NCI-H2171 treated with DMSO at 0.1 percent for 48 hours (cell line): ENCODE data around the gene SUSD2.
"Not testable (repeated sequence)": the region's sequence is repeated elsewhere in the genome, so short reads cannot be mapped to it uniquely, and the experiment has no call there.

Experiments used
- DNase-seq: peaks from one replicate; lab custom pipeline; 2025; lab: John Stamatoyannopoulos, UW

The SUSD2 gene

GRCh38 chr22:24181088-24181995 lies at the start of gene SUSD2:
TSS of gene SUSD2 (plus strand) at chr22:24181487. CDS start at chr22:24181520, 33 bp downstream.
- peak; percentile 44 for DNase-seq

GRCh38 chr22:24133187-24133965 lies 47.9 kb upstream of the SUSD2 start:
- DNase-seq, result no peak

- no peak for DNase-seq
Observed at GRCh38 chr22:24134090-24134846, 47.0 kb upstream of the SUSD2 start.

- not testable (repeated sequence) for DNase-seq
Observed at GRCh38 chr22:24136533-24136932, 44.8 kb upstream of the SUSD2 start.

GRCh38 chr22:24137595-24137994 lies 43.7 kb upstream of the SUSD2 start:
- DNase-seq, result no peak

GRCh38 chr22:24138649-24139420 lies 42.5 kb upstream of the SUSD2 start:
- DNase-seq, result no peak

- DNase-seq, result no peak
Observed at GRCh38 chr22:24140357-24140756, 40.9 kb upstream of the SUSD2 start.

GRCh38 chr22:24141586-24141985 lies 39.7 kb upstream of the SUSD2 start:
- DNase-seq, result no peak

- no peak for DNase-seq
Observed at GRCh38 chr22:24142241-24142640, 39.0 kb upstream of the SUSD2 start.

- DNase-seq, result no peak
Observed at GRCh38 chr22:24142831-24143230, 38.5 kb upstream of the SUSD2 start.

- DNase-seq, result no peak
Observed at GRCh38 chr22:24144056-24144777, 37.1 kb upstream of the SUSD2 start.

- DNase-seq, result no peak
Observed at GRCh38 chr22:24144778-24145085, 36.6 kb upstream of the SUSD2 start.

- no peak for DNase-seq
Observed at GRCh38 chr22:24145446-24146193, 35.7 kb upstream of the SUSD2 start.

- DNase-seq, result peak; percentile 48
Observed at GRCh38 chr22:24146194-24146616, 35.1 kb upstream of the SUSD2 start.

GRCh38 chr22:24146791-24147353 lies 34.4 kb upstream of the SUSD2 start:
- DNase-seq, result peak; percentile 69

GRCh38 chr22:24147666-24148065 lies 33.6 kb upstream of the SUSD2 start:
- DNase-seq, result no peak

GRCh38 chr22:24148266-24149197 lies 32.8 kb upstream of the SUSD2 start:
- DNase-seq, result no peak

- no peak for DNase-seq
Observed at GRCh38 chr22:24149198-24149590, 32.1 kb upstream of the SUSD2 start.

- DNase-seq, result no peak
Observed at GRCh38 chr22:24153353-24153752, 27.9 kb upstream of the SUSD2 start.
